HepG2 (cell line): ENCODE measurements around the gene ADAM8.

Experiments used
- ELF1 ChIP-seq: sonication (generic); formaldehyde crosslinking; IDR thresholded peaks from 2 replicates; pipeline ENCODE4 v1.4.0; 2020; ENCODE audit warnings: missing genetic modification reagents
- FOSL2 ChIP-seq: sonication (generic); formaldehyde crosslinking; IDR thresholded peaks from 2 replicates; pipeline ENCODE4 v1.4.0; 2020; ENCODE audit warnings: missing genetic modification reagents
- HHEX ChIP-seq: IDR thresholded peaks from 2 replicates; pipeline ENCODE4 v1.6.1; 2016; ENCODE audit warnings: control low read depth
- KLF13 ChIP-seq: sonication (generic); formaldehyde crosslinking; IDR thresholded peaks from 2 replicates; pipeline ENCODE4 v1.4.0; 2020; ENCODE audit warnings: mild to moderate bottlenecking, missing genetic modification reagents
- MAZ ChIP-seq, 2 experiments: sonication (generic) in 1 of 2; formaldehyde crosslinking in 1 of 2; IDR thresholded peaks; 2 replicates each; pipeline versions ENCODE4 v1.5.0 to v1.6.1; 2012 to 2020; ENCODE audit warnings: low read depth in 2 of 2, mild to moderate bottlenecking in 2 of 2, borderline replicate concordance in 1 of 2, improper control_type of control experiment in 1 of 2, low read length in 1 of 2, missing genetic modification reagents in 1 of 2, moderate library complexity in 1 of 2
- NFYB ChIP-seq: sonication (generic); formaldehyde crosslinking; IDR thresholded peaks from 2 replicates; pipeline ENCODE4 v1.4.0; 2020; ENCODE audit warnings: missing genetic modification reagents
- POLR2A ChIP-seq, 2 experiments: IDR thresholded peaks; 2 replicates each; pipeline ENCODE4 v1.6.1; 2011; ENCODE audit warnings: low read depth in 2 of 2, low read length in 2 of 2, mild to moderate bottlenecking in 1 of 2, moderate library complexity in 1 of 2; ENCODE audit not compliant: insufficient read depth in 1 of 2
- RXRA ChIP-seq: sonication (generic); formaldehyde crosslinking; IDR thresholded peaks from 2 replicates; pipeline ENCODE4 v1.5.1; 2020; ENCODE audit warnings: missing genetic modification reagents
- ZSCAN29 ChIP-seq: sonication (generic); formaldehyde crosslinking; conservative IDR thresholded peaks from 2 replicates; pipeline ENCODE4 v1.4.0; 2020; ENCODE audit warnings: mild to moderate bottlenecking, missing genetic modification reagents
- TF ChIP-seq, protein P1 (sequence below): sonication (generic); formaldehyde crosslinking; IDR thresholded peaks from 2 replicates; pipeline ENCODE4 v1.5.0; 2020; ENCODE audit warnings: mild to moderate bottlenecking, missing genetic modification reagents, moderate library complexity

GRCh38 chr10:133226251-133226808 lies 50.3 kb downstream of the ADAM8 start:
- TF ChIP-seq NFYB (CRISPR knock-in tag) (no peak), HHEX (CRISPR knock-in tag) (no peak), ZSCAN29 (CRISPR knock-in tag) (no peak), FOSL2 (CRISPR knock-in tag) (no peak), ELF1 (CRISPR knock-in tag) (no peak), POLR2A (IDR thresholded peaks at IDR 0.05; ENCODE audit: insufficient read depth in 1 of 2, low read depth in 2 of 2, low read length in 2 of 2) (no peak), RXRA (CRISPR knock-in tag) (no peak), MAZ (IDR thresholded peaks at IDR 0.05; ENCODE audit: borderline replicate concordance, low read depth, low read length) (no peak), MAZ (CRISPR knock-in tag; IDR thresholded peaks at IDR 0.05; ENCODE audit: low read depth) (no peak), KLF13 (no peak)
- TF ChIP-seq, protein P1, sequence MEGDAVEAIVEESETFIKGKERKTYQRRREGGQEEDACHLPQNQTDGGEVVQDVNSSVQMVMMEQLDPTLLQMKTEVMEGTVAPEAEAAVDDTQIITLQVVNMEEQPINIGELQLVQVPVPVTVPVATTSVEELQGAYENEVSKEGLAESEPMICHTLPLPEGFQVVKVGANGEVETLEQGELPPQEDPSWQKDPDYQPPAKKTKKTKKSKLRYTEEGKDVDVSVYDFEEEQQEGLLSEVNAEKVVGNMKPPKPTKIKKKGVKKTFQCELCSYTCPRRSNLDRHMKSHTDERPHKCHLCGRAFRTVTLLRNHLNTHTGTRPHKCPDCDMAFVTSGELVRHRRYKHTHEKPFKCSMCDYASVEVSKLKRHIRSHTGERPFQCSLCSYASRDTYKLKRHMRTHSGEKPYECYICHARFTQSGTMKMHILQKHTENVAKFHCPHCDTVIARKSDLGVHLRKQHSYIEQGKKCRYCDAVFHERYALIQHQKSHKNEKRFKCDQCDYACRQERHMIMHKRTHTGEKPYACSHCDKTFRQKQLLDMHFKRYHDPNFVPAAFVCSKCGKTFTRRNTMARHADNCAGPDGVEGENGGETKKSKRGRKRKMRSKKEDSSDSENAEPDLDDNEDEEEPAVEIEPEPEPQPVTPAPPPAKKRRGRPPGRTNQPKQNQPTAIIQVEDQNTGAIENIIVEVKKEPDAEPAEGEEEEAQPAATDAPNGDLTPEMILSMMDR = peak; percentile 66
